Measurements from ENCODE around the gene TEN1.

TEN1 gene

GRCh38 chr17:76005263-76006149, 26.5 kb downstream of the TEN1 start:
- DNase-seq (ENCODE audit: low read depth in 1 of 2, low spot score in 1 of 2), result peak; percentile 75 to 85

DNA sequence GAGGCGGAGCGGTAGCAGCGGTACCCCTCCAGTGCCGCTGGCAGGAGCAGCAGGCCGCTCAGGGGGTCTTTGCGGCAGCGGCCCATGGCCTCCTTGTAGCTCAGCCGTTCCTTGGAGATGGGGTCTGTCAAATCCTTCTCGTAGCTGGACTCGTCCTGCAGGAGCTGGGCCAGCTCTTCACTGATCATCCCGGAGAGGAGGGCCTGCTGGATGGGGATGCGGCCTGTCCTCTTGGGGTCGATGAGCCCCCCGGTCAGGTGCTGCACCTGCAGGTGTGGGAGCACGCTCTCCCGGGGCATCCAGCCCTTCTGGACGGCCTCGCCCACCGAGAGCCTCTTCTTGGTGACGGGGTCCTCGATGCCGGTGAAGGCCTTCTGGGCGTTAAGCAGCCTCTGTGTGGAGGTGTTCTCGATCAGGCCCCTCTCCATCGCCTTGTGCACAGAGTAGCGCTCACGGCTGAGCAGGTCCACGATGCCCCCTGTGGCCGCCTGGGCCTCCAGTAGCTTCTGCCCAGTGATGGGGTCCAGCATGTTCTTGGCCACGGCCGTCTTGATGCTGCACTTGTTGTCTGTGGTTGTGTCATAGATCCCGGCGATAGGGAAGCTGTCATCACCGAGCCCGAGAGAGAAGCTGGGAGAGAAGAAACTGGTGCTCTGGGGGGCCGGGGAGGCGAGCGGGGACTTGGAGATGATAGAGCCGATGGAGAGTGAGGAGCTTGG, 28.2 kb downstream of the TEN1 start:
- no peak for DNase-seq (ENCODE audit: low read depth in 1 of 2, low spot score in 1 of 2)

DNA sequence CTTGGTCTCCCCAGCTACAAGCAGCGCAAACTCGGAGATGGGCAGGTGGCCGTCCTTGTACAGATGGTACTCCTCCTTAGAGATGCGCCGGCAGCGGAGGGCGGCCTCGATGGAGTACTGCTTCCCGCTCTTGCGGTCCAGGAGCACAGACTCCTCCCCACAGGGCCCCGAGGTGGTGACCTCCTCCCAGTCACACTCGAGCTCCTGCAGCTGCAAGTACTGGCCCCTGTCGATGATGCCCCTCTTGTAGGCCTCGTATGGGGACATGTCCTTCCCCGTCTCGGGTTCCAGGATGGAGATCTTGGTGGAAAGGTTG, 28.8 kb downstream of the TEN1 start:
- no peak for DNase-seq (ENCODE audit: low read depth in 1 of 2, low spot score in 1 of 2)

DNA sequence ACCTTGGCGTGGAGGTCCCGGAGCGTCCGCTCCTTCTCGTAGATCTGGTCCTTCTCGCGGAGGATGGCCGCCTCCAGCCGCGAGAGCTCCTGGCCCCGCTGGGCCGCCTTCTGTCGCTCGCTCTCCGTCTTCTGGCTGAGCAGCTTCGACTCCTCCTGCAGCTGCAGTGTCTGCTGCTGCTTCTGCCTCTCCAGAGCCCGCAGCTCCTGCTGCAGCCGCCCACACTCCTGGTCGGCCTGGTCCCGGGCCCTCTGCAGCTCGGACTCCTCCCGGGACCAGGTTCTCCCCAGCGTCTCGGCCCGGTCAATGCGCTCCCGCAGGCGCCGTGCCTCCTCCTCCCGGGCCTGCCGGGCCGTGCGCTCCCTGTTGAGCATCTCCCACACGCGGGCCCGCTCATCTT, 29.2 kb downstream of the TEN1 start:
- DNase-seq (ENCODE audit: low read depth in 1 of 2, low spot score in 1 of 2), result no peak

DNA sequence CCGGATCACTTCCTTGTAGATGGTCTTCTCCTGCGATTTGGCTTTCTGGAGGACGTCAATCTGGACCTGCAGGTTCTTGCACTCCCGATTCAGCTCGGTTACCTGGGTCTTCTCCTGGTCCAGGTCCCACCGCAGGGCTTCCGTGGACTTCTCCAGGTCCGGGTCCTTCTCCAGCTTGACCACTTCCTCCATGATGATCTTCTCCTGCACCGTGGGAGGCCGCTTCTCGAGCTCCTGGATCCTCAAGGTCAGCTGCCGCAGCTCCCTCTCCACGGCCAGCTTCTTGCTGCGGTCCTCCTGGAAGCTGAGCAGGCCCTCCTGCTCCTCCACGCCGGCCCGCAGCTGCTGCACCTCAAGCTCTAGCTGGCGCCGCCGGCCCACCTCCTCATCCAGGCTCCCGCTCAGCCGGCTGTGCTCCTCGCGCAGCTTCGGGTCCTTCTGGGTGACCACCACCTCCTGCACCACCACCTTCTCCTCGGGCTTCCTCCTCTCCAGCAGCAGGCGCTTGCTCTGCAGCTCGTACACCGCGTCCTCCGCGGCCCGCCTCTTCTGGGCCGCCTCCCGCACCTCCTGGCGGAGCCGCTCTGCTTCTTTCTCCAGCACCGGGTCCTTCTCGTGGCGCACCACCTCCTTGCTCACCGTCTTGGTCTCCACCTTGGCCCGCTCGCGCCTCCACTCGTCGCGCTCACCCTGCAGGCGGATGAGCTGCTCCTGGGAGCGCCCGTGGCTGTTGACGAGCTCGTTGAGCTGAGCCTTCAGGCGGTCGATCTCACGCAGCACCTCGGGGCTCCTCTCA, 29.8 kb downstream of the TEN1 start:
- no peak for DNase-seq (ENCODE audit: low read depth in 1 of 2, low spot score in 1 of 2)

- no peak for DNase-seq (ENCODE audit: low read depth in 1 of 2, low spot score in 1 of 2)
Observed at GRCh38 chr17:76009447-76009846, 30.4 kb downstream of the TEN1 start.

GRCh38 chr17:76009969-76010661, 31.1 kb downstream of the TEN1 start:
- DNase-seq (ENCODE audit: low read depth in 1 of 2, low spot score in 1 of 2), result no peak

DNA sequence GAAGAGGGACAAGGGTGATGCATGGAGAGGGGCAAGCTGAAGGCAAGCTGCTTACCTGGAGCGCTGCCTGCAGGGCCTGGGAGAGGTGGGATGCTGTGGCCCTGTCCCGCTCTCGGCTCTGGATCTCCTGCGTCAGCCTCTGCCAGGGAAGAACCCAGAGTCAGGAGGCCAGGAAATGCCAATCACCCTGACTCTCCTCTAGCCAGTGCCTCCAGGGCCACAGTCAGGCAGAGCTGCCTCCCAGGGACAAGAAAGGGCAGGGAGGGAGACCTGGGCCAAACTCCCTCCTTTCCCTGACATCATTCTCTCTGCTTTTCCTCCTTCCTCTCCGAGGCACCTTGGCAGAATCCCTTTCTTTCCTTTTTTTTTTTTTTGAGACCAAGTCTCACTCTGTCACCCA, 32.9 kb downstream of the TEN1 start:
- no peak for DNase-seq (ENCODE audit: low read depth in 1 of 2, low spot score in 1 of 2)

GRCh38 chr17:76013377-76013932, 34.4 kb downstream of the TEN1 start:
- no peak for DNase-seq (ENCODE audit: low read depth in 1 of 2, low spot score in 1 of 2)

DNA sequence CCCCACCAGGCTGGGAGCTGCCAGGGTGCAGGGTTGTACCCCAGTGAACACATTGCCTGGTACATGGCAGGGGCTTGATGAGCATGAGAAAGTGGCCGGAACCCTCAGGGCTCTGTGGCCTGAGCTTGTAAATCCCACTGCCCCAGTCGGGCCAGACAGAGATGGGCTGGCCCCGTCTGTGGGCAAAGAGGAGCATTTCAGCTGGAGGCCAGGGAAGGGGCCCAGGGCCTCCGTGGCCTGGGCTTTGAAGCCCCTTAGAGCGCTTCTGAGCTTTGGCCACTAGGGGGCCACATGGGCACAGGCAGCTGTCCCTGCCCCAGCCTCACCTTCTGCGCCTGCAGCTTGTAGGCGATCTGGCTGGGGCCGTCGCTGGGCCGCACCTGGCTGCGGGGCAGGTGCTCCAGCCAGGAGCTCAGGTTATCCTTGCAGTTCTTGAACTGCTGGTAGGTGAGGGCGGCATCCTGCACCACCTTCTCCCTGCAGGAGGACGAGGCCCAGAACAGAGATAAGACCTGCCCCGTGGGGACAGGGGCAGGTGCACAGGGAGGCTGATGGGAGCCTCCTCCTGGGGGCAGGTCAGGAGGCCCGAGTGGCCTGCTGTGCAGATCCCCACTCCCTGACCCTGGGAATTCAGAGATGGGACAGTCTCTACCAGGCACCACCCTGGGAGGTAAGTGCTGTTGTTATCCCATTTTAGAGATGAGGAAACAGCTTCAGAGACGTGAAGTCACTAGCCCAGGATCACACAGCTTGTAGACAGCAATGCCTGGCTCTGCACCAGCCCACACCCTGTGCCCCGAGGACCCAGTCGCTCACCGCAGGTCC, 35.3 kb downstream of the TEN1 start:
- DNase-seq (ENCODE audit: low read depth in 1 of 2, low spot score in 1 of 2), result peak; percentile 50 to 74

GRCh38 chr17:76014925-76015261, 35.9 kb downstream of the TEN1 start:
- DNase-seq (ENCODE audit: low read depth in 1 of 2, low spot score in 1 of 2), result no peak

GRCh38 chr17:76017481-76018339, 38.7 kb downstream of the TEN1 start:
- no peak for DNase-seq (ENCODE audit: low read depth in 1 of 2, low spot score in 1 of 2)

DNA sequence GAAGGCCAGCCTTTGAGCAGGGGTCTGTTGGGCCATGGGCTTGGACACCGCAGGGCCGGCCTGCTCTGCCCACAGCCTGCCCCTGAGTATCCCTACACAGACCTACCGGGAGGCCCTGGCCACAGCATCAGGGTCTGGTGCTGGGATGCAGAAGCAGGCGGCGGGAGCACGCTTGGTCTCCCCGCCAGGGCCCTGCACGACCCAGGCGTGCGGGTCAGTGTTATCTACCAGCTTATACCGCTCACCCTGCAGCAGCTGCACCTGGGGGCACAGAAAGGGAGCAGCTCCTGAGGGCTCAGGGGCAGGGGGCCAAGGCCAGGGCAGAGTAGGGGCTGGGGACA, 39.3 kb downstream of the TEN1 start:
- no peak for DNase-seq (ENCODE audit: low read depth in 1 of 2, low spot score in 1 of 2)

GRCh38 chr17:76018801-76019200, 39.8 kb downstream of the TEN1 start:
- no peak for DNase-seq (ENCODE audit: low read depth in 1 of 2, low spot score in 1 of 2)

DNA sequence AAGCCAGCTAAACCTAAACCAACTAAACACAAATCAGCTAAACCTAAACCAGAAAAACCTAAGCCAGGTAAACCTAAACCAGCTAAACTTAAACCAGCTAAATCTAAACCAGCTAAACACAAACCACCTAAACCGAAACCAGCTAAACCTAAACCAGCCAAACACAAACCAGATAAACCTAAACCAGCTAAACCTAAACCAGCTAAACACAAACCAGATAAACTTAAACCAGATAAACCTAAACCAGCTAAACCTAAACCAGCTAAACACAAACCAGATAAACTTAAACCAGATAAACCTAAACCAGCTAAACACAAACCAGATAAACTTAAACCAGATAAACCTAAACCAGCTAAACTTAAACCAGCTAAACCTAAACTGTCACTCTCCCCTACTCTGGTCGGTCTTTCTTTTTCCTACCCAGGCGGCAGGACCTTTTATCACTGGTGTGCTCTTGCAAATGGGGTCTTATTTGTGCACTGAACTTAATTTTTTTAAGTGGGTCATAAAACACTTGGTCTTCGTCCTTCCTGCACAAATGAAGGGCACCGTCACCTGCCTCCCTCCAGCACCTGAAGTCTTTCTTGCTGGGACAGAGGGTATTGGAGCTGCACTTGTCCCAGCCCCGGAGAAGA, 40.9 kb downstream of the TEN1 start:
- no peak for DNase-seq (ENCODE audit: low read depth in 1 of 2, low spot score in 1 of 2)

GRCh38 chr17:76022285-76022684, 43.2 kb downstream of the TEN1 start:
- no peak for DNase-seq (ENCODE audit: low read depth in 1 of 2, low spot score in 1 of 2)

DNA sequence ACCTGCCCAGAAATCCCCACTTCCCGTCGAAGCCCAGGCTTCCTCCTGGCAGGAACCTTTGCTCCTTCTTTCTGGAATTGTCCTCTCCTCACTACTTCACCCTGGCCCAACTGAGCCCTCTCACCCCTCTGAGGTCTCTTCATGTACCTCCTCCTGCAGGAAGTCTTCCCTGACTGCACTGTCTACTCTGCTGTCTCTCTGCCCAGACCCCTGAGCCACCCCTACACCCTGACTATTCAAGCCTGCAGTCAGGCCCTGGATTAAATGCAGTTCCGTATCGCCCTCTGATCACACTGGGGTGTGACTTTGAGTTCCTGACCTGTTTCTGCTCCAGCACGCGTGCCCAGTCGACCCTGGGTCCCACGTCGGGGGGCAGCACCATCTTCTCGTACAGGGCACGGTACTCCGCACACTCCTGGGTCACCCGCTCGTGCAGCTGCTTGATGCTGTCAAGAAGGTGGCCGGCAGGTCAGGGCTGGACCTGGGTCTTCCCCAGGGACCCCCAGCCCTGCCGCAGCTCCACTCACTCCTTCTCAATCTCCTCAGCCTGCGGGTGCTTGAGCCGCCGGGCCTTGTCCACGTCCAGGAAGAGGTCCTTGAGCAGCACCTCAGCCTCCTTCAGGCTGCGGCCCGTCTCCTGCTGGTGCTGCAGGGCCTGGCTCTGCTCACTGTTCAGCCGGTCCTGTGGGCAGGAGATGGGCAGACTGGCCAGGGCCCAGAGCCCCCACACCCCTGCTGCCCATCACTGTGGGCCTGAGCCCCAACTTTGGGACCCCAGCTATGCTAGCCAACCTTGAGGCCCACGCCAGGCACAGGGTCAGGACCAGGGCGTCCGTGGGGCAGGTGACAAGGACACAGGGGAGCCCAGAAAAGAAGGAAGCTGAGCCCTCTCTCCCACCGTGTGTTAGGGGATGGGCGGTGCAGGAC, 44.2 kb downstream of the TEN1 start:
- no peak for DNase-seq (ENCODE audit: low read depth in 1 of 2, low spot score in 1 of 2)

GRCh38 chr17:76023900-76024237, 44.8 kb downstream of the TEN1 start:
- no peak for DNase-seq (ENCODE audit: low read depth in 1 of 2, low spot score in 1 of 2)

Data from activated CD4-positive, alpha-beta T cell treated with anti-CD3 and anti-CD28 coated beads, Interleukin-2, amount 50 U/mL, for 24 hours (primary cell).